ENCODE measurements around the gene STK10. TPM values are rescaled to one million over a fixed set of nuclear protein-coding genes. Genes with fewer than 3 reads are reported as not detected.

The STK10 gene
- polyA plus RNA-seq, 1 donor (not counting 4 experiments of a cell fraction or from before 2014, with no cell fraction given) = 19.8 TPM

GRCh38 chr5:172145870-172146747, 41.9 kb downstream of the STK10 start:
- no peak overlapping the region for H3K9ac ChIP-seq (ENCODE audit: control insufficient read depth, extremely low read depth, insufficient read depth, low read length)
- peaks cover 5% of the 10 kb centered on the region for H3K9me1 ChIP-seq (ENCODE audit: control insufficient read depth, extremely low read depth, insufficient read depth, low read length)
- TF ChIP-seq CTCF (optimal IDR thresholded peaks at IDR 0.05 in 1 of 3, IDR thresholded peaks at IDR 0.05 in 1 of 3, conservative IDR thresholded peaks at IDR 0.05 in 1 of 3; ENCODE audit: extremely low read depth in 1 of 3, insufficient read depth in 2 of 3, low read length in 3 of 3) (no peak), EZH2 (IDR thresholded peaks at IDR 0.05; ENCODE audit: low read length) (no peak)
- no peak overlapping the region for H3K4me2 ChIP-seq (ENCODE audit: control insufficient read depth, extremely low read depth, insufficient read depth, low read depth, low read length)
- no peaks in the 10 kb centered on the region for H3K9me3 ChIP-seq (ENCODE audit: control insufficient read depth, low read depth, low read length)
- no peak overlapping the region for H3K27ac ChIP-seq (ENCODE audit: control insufficient read depth, insufficient read depth, low read length)
- DNase-seq (ENCODE audit: low read depth, low spot score) = no peak
- H4K20me1 ChIP-seq (ENCODE audit: control insufficient read depth, extremely low read depth, insufficient read depth, low read length) = peaks cover 22% of the 10 kb centered on the region
- H2AFZ ChIP-seq (ENCODE audit: control insufficient read depth, low read length) = no peak overlapping the region
- no peaks in the 10 kb centered on the region for H3K27me3 ChIP-seq (ENCODE audit: control insufficient read depth, extremely low read depth, insufficient read depth, low read length)
- no peak overlapping the region for H3K4me3 ChIP-seq (ENCODE audit: control insufficient read depth in 2 of 3, extremely low read depth in 1 of 3, insufficient read depth in 2 of 3, low read depth in 1 of 3, low read length in 3 of 3)
- dilution Hi-C loops (cut with MboI; ENCODE audit: extremely low pct_ligation_motif_present, low sequenced_read_pairs) = no loop called here
- H3K79me2 ChIP-seq (ENCODE audit: control insufficient read depth, insufficient read depth, low read length) = peaks cover 83% of the 10 kb centered on the region
- H3K4me1 ChIP-seq (ENCODE audit: control insufficient read depth, extremely low read depth, insufficient read depth, low read length) = peaks cover 16% of the 10 kb centered on the region
- no peak for FAIRE-seq
- peaks cover 6 to 16% of the 10 kb centered on the region in 2 experiments for H3K36me3 ChIP-seq (ENCODE audit: control insufficient read depth in 2 of 2, extremely low read depth in 1 of 2, insufficient read depth in 2 of 2, low read length in 2 of 2)

- DNase-seq (ENCODE audit: low read depth, low spot score) = no peak
- Histone ChIP-seq H3K79me2 (ENCODE audit: control insufficient read depth, insufficient read depth, low read length) (peaks cover 82% of the 10 kb centered on the region), H3K36me3 (ENCODE audit: control insufficient read depth in 2 of 2, extremely low read depth in 1 of 2, insufficient read depth in 2 of 2, low read length in 2 of 2) (peaks cover 8 to 14% of the 10 kb centered on the region in 2 experiments), H2AFZ (ENCODE audit: control insufficient read depth, low read length) (no peak overlapping the region), H3K4me3 (ENCODE audit: control insufficient read depth in 2 of 3, extremely low read depth in 1 of 3, insufficient read depth in 2 of 3, low read depth in 1 of 3, low read length in 3 of 3) (no peak overlapping the region), H4K20me1 (ENCODE audit: control insufficient read depth, extremely low read depth, insufficient read depth, low read length) (peaks cover 22% of the 10 kb centered on the region), H3K9ac (ENCODE audit: control insufficient read depth, extremely low read depth, insufficient read depth, low read length) (no peak overlapping the region), H3K27ac (ENCODE audit: control insufficient read depth, insufficient read depth, low read length) (no peak overlapping the region), H3K27me3 (ENCODE audit: control insufficient read depth, extremely low read depth, insufficient read depth, low read length) (no peaks in the 10 kb centered on the region), H3K9me3 (ENCODE audit: control insufficient read depth, low read depth, low read length) (no peaks in the 10 kb centered on the region), H3K4me1 (ENCODE audit: control insufficient read depth, extremely low read depth, insufficient read depth, low read length) (peaks cover 16% of the 10 kb centered on the region), H3K4me2 (ENCODE audit: control insufficient read depth, extremely low read depth, insufficient read depth, low read depth, low read length) (no peak overlapping the region), H3K9me1 (ENCODE audit: control insufficient read depth, extremely low read depth, insufficient read depth, low read length) (peaks cover 5% of the 10 kb centered on the region)
- dilution Hi-C loops (cut with MboI; ENCODE audit: extremely low pct_ligation_motif_present, low sequenced_read_pairs) = no loop called here
- no peak for FAIRE-seq
- TF ChIP-seq EZH2 (IDR thresholded peaks at IDR 0.05; ENCODE audit: low read length) (no peak), CTCF (optimal IDR thresholded peaks at IDR 0.05 in 1 of 3, IDR thresholded peaks at IDR 0.05 in 1 of 3, conservative IDR thresholded peaks at IDR 0.05 in 1 of 3; ENCODE audit: extremely low read depth in 1 of 3, insufficient read depth in 2 of 3, low read length in 3 of 3) (no peak)
These were observed 42.8 kb downstream of the STK10 start for GRCh38 chr5:172144931-172145869.
